ENCODE data around the gene MS4A7.
"Not testable (repeated sequence)": the region's sequence is repeated elsewhere in the genome, so short reads cannot be mapped to it uniquely, and the experiment has no call there.

MS4A7 gene

GRCh38 chr11:60378354-60378753 lies at the start of gene MS4A7:
Gene MS4A7 (plus strand): TSS chr11:60378532. CDS start chr11:60383142, 4,610 bp downstream.
- no peak for DNase-seq (ENCODE audit: low read depth, low spot score)

- DNase-seq (ENCODE audit: low read depth, low spot score) = no peak
Observed at GRCh38 chr11:60332846-60333245, 45.5 kb upstream of the MS4A7 start.

GRCh38 chr11:60334005-60334620 lies 44.2 kb upstream of the MS4A7 start:
- peak; percentile 48 for DNase-seq (ENCODE audit: low read depth, low spot score)

- DNase-seq (ENCODE audit: low read depth, low spot score) = no peak
Observed at GRCh38 chr11:60336767-60337391, 41.5 kb upstream of the MS4A7 start.

GRCh38 chr11:60338053-60338452 lies 40.3 kb upstream of the MS4A7 start:
- DNase-seq (ENCODE audit: low read depth, low spot score) = no peak

GRCh38 chr11:60339356-60339755 lies 39.0 kb upstream of the MS4A7 start:
- no peak for DNase-seq (ENCODE audit: low read depth, low spot score)

- peak; percentile 11 for DNase-seq (ENCODE audit: low read depth, low spot score)
Observed at GRCh38 chr11:60343094-60343704, 35.1 kb upstream of the MS4A7 start.

- no peak for DNase-seq (ENCODE audit: low read depth, low spot score)
Observed at GRCh38 chr11:60344146-60344545, 34.2 kb upstream of the MS4A7 start.

GRCh38 chr11:60345489-60345888 lies 32.8 kb upstream of the MS4A7 start:
- DNase-seq (ENCODE audit: low read depth, low spot score) = peak; percentile 24

- no peak for DNase-seq (ENCODE audit: low read depth, low spot score)
Observed at GRCh38 chr11:60347084-60347797, 31.1 kb upstream of the MS4A7 start.

- DNase-seq (ENCODE audit: low read depth, low spot score) = no peak
Observed at GRCh38 chr11:60348116-60348515, 30.2 kb upstream of the MS4A7 start.

GRCh38 chr11:60349990-60350389 lies 28.3 kb upstream of the MS4A7 start:
- no peak for DNase-seq (ENCODE audit: low read depth, low spot score)

GRCh38 chr11:60357771-60358170 lies 20.6 kb upstream of the MS4A7 start:
- no peak for DNase-seq (ENCODE audit: low read depth, low spot score)

GRCh38 chr11:60360621-60361020 lies 17.7 kb upstream of the MS4A7 start:
- DNase-seq (ENCODE audit: low read depth, low spot score) = no peak

GRCh38 chr11:60362241-60362640 lies 16.1 kb upstream of the MS4A7 start:
- no peak for DNase-seq (ENCODE audit: low read depth, low spot score)

GRCh38 chr11:60363542-60364470 lies 14.5 kb upstream of the MS4A7 start:
- DNase-seq (ENCODE audit: low read depth, low spot score) = peak; percentile 70

- DNase-seq (ENCODE audit: low read depth, low spot score) = not testable (repeated sequence)
Observed at GRCh38 chr11:60366262-60366904, 11.9 kb upstream of the MS4A7 start.

GRCh38 chr11:60367009-60367408 lies 11.3 kb upstream of the MS4A7 start:
- DNase-seq (ENCODE audit: low read depth, low spot score) = no peak

GRCh38 chr11:60367896-60368295 lies 10.4 kb upstream of the MS4A7 start:
- DNase-seq (ENCODE audit: low read depth, low spot score) = no peak

GRCh38 chr11:60370252-60370810 lies 8.0 kb upstream of the MS4A7 start:
- no peak for DNase-seq (ENCODE audit: low read depth, low spot score)
